SHP77 treated with DMSO at 0.1 percent for 48 hours (cell line): ENCODE measurements around the gene APAF1.
"Not testable (repeated sequence)": the region's sequence is repeated elsewhere in the genome, so short reads cannot be mapped to it uniquely, and the experiment has no call there.

Experiments
- DNase-seq: peaks from one replicate; lab custom pipeline; 2025; lab: John Stamatoyannopoulos, UW

The APAF1 gene

GRCh38 chr12:98755855-98756254 is 110.8 kb downstream of the APAF1 start:
- not testable (repeated sequence) for DNase-seq

- no peak for DNase-seq
These were observed 112.4 kb downstream of the APAF1 start for GRCh38 chr12:98757455-98757854.

- no peak for DNase-seq
These were observed 113.2 kb downstream of the APAF1 start for GRCh38 chr12:98758331-98758730.

- no peak for DNase-seq
These were observed 118.6 kb downstream of the APAF1 start for GRCh38 chr12:98763656-98764055.

DNA sequence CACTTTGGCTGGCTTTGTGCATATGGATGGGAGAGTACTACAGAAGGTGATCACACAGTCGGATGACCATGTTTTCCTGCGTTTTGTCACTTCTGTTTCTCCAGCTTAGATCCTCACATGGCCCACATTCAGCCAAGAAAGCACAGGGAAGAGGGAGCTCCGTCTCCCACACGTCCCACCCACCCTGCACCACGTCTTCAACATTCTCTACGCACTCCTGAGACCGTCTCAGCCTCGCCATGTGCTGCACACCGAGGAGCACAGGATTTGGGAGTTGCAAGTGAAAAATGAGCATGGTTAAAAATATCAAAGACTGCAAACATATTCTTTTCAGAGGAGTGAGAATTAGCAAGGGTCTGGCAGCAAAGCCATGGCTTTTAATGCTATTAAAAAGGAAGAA is 122.2 kb downstream of the APAF1 start:
- DNase-seq: no peak

- no peak for DNase-seq
These were observed 124.0 kb downstream of the APAF1 start for GRCh38 chr12:98769068-98769467.

DNA sequence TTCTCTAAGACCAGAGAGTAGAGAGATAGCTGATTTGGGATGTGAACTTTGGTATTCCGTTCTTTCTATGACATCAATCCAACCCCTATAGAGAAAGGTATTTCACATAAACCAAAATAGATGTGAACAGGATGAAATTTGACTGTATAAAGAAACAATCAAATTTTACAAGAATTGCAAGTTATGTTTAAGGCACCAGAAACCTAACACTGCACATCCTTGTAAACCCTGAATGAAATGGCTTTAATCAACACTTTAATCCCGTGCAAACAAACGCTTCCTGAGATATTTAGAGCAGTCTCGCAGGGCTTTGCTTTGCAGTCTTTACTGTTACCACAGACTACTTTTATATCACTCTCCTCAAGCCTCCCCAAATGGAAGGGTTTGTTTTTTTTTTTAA is 125.1 kb downstream of the APAF1 start:
- DNase-seq: no peak

- no peak for DNase-seq
These were observed 127.0 kb downstream of the APAF1 start for GRCh38 chr12:98771811-98772752.

- DNase-seq: no peak
These were observed 127.7 kb downstream of the APAF1 start for GRCh38 chr12:98772818-98773217.

GRCh38 chr12:98780261-98780660 is 135.2 kb downstream of the APAF1 start:
- DNase-seq: no peak

GRCh38 chr12:98783420-98783819 is 138.3 kb downstream of the APAF1 start:
- no peak for DNase-seq
